ENCODE data around the gene ELF1. TPM values are rescaled to one million over a fixed set of nuclear protein-coding genes. Genes with fewer than 3 reads are reported as not detected.
A peak's percentile ranks its signal among the peaks of the same experiment; 100 is the strongest.

Gene ELF1
- total RNA-seq, 4 donors from 2014 or later = 66.9 to 96.2 (median 72.1) TPM

DNA sequence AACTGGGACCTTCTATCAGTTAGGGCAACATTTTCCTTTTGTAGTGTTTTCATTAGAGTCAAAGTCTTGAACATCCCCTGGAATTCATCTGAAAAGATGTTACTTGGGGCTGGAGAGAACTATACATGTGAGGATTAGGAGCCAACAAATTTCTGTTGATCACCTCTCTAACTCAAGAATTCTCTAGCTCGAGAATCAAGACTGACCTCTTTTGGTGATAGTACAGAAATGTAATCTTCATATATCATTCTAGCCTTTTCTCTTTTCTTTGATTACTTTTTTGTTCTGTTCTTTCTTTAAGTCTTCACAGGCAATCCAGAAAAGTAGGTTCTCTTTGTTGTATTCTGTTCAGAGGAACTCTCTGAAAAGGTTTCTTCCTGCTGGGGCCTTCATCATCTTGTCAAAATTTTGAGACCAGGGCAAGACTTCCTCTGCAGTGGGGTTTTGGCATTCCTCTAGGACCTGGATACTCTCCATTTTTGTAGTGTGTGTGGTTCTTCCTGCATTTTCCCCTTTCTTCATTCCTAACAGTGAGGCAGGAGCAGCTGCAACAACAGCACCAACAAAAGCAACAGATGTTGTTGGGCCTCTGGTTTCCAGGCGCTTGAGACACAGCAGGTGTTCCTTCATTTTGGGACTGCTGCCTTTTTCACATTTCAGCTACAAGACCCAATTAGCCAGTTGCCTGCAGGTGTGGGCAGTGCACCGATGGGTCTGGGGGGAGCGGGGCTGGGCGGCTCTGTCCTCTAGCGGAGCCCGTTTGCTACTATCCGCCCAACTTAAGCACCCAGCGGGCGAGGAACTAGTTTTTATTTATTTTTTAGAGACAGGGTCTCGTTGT lies 26.2 kb downstream of the ELF1 start:
- no peak overlapping the region for H3K4me3 ChIP-seq
- 88% methylated on average over 11 of the region's 11 CpGs for WGBS
- peaks cover 13 to 32% (median 29%) of the 10 kb centered on the region in 4 donors for H3K4me1 ChIP-seq
- peaks cover 0 to 10% (median 3%) of the 10 kb centered on the region in 4 donors for H3K36me3 ChIP-seq
- H3K27me3 ChIP-seq = no peaks in the 10 kb centered on the region
- no peaks in the 10 kb centered on the region for H3K9me3 ChIP-seq
- intact Hi-C loops (cut with DNase I) = no loop called here
- H3K27ac ChIP-seq (replicated peaks in 1 of 4) = no peak overlapping the region
- no peak for DNase-seq (ENCODE audit: extremely low spot score)
- TF ChIP-seq EP300 (IDR thresholded peaks at IDR 0.05) (no peak), POLR2AphosphoS5 (IDR thresholded peaks at IDR 0.05) (no peak), POLR2A (IDR thresholded peaks at IDR 0.05; ENCODE audit: low read depth) (no peak)
- TF ChIP-seq, protein P1, sequence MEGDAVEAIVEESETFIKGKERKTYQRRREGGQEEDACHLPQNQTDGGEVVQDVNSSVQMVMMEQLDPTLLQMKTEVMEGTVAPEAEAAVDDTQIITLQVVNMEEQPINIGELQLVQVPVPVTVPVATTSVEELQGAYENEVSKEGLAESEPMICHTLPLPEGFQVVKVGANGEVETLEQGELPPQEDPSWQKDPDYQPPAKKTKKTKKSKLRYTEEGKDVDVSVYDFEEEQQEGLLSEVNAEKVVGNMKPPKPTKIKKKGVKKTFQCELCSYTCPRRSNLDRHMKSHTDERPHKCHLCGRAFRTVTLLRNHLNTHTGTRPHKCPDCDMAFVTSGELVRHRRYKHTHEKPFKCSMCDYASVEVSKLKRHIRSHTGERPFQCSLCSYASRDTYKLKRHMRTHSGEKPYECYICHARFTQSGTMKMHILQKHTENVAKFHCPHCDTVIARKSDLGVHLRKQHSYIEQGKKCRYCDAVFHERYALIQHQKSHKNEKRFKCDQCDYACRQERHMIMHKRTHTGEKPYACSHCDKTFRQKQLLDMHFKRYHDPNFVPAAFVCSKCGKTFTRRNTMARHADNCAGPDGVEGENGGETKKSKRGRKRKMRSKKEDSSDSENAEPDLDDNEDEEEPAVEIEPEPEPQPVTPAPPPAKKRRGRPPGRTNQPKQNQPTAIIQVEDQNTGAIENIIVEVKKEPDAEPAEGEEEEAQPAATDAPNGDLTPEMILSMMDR (IDR thresholded peaks at IDR 0.05) = no peak

DNA sequence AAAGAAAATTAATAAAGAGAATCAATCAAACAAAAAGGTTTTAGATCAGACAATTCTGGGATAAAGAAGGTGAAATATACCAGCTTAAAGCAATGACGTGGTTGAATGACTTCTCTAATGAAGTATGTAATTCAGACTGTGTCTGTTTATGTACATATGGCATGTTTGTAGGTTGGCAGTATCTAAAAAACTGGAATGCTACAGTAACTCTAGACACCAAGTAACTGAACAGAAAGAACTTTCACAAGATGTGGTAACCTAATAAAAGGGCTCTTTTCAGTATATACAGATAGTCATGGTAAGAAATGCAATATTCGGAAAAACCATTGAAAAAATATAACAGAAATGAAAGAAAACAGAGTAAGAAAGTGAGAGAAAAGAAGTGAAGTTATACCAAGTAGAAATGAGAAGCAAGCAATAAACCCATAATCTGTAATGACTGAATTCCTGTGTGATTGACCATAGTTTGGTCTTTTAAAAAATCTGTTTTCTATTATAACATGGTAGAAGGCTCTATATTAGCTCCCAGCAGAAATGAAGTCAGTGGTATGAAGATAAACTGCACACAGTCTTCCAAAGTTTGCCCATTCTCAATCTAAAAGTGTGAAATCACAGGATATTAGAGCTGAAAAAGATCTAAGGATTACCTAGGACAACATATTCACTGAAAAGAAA lies 31.4 kb downstream of the ELF1 start:
- 85% methylated on average over 2 of the region's 2 CpGs for WGBS
- Histone ChIP-seq H3K4me3 (no peak overlapping the region), H3K4me1 (peaks cover 34 to 56% (median 51%) of the 10 kb centered on the region in 4 donors), H3K27me3 (no peaks in the 10 kb centered on the region), H3K27ac (replicated peaks in 1 of 4) (no peak overlapping the region), H3K9me3 (no peaks in the 10 kb centered on the region), H3K36me3 (no peaks in the 10 kb centered on the region)
- intact Hi-C loops (cut with DNase I) = loop anchor here (10.0 kb wide), 1 partner anchor 67 kb away; no protein-coding TSS in a partner anchor
- no peak for DNase-seq (ENCODE audit: extremely low spot score)
- TF ChIP-seq, protein P1 (IDR thresholded peaks at IDR 0.05) = no peak
- TF ChIP-seq POLR2AphosphoS5 (IDR thresholded peaks at IDR 0.05) (no peak), POLR2A (IDR thresholded peaks at IDR 0.05; ENCODE audit: low read depth) (no peak), EP300 (IDR thresholded peaks at IDR 0.05) (no peak)

DNA sequence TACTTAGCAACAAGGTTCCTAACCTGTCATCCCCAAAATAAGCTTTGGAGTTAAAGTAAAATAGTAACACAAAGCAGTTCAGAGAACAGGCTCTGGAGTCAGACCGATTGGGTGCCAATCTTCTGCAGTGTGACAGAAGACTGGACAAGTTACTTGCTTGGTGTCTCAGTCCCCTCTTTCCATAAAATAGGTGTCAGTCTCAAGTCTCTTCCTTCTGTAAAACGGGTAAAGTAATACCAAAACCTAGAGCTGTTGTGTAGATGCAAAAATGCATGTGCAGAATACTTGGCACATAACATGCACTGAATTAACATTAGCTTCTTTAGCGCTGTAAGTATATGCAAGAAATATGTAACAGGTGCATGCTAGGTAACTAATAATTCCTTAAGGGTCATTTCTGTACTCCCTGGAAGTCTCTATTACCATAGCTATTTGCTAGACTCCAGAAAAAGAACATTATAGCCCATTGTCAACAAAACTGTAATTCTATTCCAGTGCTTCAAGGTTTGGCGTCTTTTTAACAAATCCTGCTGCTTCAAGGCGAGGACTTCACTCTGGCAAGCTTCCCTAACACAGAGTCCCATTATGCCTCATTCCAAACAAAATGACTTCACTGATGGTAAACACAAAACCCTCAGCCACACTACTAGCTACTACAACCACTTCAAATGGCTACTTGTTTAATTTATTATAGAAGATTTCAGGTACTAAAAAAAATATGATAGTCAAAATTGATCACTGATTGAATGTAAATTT lies 32.8 kb downstream of the ELF1 start:
- 32% methylated on average over 5 of the region's 5 CpGs for WGBS
- no peak for DNase-seq (ENCODE audit: extremely low spot score)
- peaks cover 34 to 52% (median 49%) of the 10 kb centered on the region in 4 donors for H3K4me1 ChIP-seq
- peak overlapping the region in 1 of 4 donors; percentile 8 for H3K4me3 ChIP-seq
- H3K27ac ChIP-seq (replicated peaks in 1 of 4) = peak overlapping the region; percentile 27 to 69 (median 64)
- no peaks in the 10 kb centered on the region for H3K9me3 ChIP-seq
- H3K36me3 ChIP-seq = no peaks in the 10 kb centered on the region
- intact Hi-C loops (cut with DNase I) = loop anchor here (10.0 kb wide), 1 partner anchor 69 kb away; no protein-coding TSS in a partner anchor
- TF ChIP-seq POLR2A (IDR thresholded peaks at IDR 0.05; ENCODE audit: low read depth) = no peak
- TF ChIP-seq POLR2AphosphoS5 (IDR thresholded peaks at IDR 0.05) = no peak
- TF ChIP-seq, protein P1 (IDR thresholded peaks at IDR 0.05) = no peak
- TF ChIP-seq EP300 (IDR thresholded peaks at IDR 0.05) = no peak
- no peaks in the 10 kb centered on the region for H3K27me3 ChIP-seq

DNA sequence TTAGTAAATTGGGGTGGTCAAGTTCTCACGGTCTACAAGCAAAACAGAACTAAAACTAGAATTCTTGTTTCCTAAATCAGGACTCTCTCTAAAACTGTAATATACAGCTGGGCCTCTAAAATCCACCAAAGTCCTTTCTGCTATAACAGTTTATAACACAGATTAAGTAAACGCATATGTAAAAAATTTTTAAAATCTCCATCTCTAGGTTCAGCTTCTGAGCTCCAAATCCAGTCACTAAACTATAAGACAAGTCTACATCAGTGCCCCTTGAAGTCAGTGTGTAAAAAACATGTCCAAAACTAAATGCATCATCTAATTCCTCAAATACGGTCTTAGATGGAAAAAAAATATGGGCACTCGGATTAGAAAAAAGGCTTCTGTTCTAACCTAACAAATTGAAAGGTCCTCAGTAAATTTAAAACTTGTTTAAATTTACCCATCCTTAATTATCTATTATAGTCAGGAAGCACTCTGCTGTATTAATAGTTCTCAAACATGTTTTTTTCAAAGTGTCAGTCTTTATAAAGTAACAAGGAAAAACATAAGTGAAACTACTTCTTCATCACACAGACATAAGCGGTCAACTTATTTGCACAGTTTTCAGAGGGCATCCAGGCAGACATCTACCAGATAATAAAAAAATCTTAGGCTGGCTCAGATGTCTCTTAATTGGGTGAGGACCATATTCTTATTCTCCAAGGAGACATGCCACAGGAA lies 33.6 kb downstream of the ELF1 start:
- Histone ChIP-seq H3K4me1 (peaks cover 34 to 52% (median 49%) of the 10 kb centered on the region in 4 donors), H3K27ac (replicated peaks in 1 of 4) (peak overlapping the region; percentile 59 to 69 (median 66)), H3K9me3 (no peaks in the 10 kb centered on the region), H3K36me3 (no peaks in the 10 kb centered on the region), H3K4me3 (peak overlapping the region in 2 of 4 donors; percentile 31 to 35), H3K27me3 (no peaks in the 10 kb centered on the region)
- 65% methylated on average over 5 of the region's 5 CpGs for WGBS
- intact Hi-C loops (cut with DNase I) = loop anchor here (10.0 kb wide), 1 partner anchor 69 kb away; no protein-coding TSS in a partner anchor
- no peak for TF ChIP-seq EP300 (IDR thresholded peaks at IDR 0.05)
- no peak for TF ChIP-seq POLR2AphosphoS5 (IDR thresholded peaks at IDR 0.05)
- TF ChIP-seq, protein P1 (IDR thresholded peaks at IDR 0.05) = no peak
- TF ChIP-seq POLR2A (IDR thresholded peaks at IDR 0.05; ENCODE audit: low read depth) = no peak
- DNase-seq (ENCODE audit: extremely low spot score) = no peak

Data from esophagus muscularis mucosa (tissue), 4 donors.